ENCODE data around the gene FTO.

Gene FTO

GRCh38 chr16:53937161-53937880 is 233.4 kb downstream of the FTO start:
- no peak for DNase-seq (ENCODE audit: insufficient read length, low spot score)
- no peak for FAIRE-seq
- no peak for TF ChIP-seq POLR2A (IDR thresholded peaks at IDR 0.05; ENCODE audit: low read depth, low read length)

- TF ChIP-seq POLR2A (IDR thresholded peaks at IDR 0.05; ENCODE audit: low read depth, low read length), result no peak
- no peak for FAIRE-seq
- no peak for DNase-seq (ENCODE audit: insufficient read length, low spot score)
Observed at GRCh38 chr16:53944025-53944424, 240.1 kb downstream of the FTO start.

GRCh38 chr16:53945996-53946395 is 242.0 kb downstream of the FTO start:
- peak; percentile 4 for DNase-seq (ENCODE audit: insufficient read length, low spot score)
- no peak for TF ChIP-seq POLR2A (IDR thresholded peaks at IDR 0.05; ENCODE audit: low read depth, low read length)

GRCh38 chr16:53946746-53947386 is 242.9 kb downstream of the FTO start:
- TF ChIP-seq POLR2A (IDR thresholded peaks at IDR 0.05; ENCODE audit: low read depth, low read length), result no peak
- FAIRE-seq (no peak), DNase-seq (ENCODE audit: insufficient read length, low spot score) (no peak)

More at GRCh38 chr16:53945996-53946395, 242.0 kb downstream of the FTO start:
- no peak for FAIRE-seq

GRCh38 chr16:53947642-53948041 is 243.7 kb downstream of the FTO start:
- no peak for TF ChIP-seq POLR2A (IDR thresholded peaks at IDR 0.05; ENCODE audit: low read depth, low read length)
- FAIRE-seq, result no peak
- DNase-seq (ENCODE audit: insufficient read length, low spot score), result no peak

GRCh38 chr16:53948326-53948725 is 244.4 kb downstream of the FTO start:
- FAIRE-seq, result no peak
- TF ChIP-seq POLR2A (IDR thresholded peaks at IDR 0.05; ENCODE audit: low read depth, low read length), result no peak

GRCh38 chr16:53948734-53949430 is 244.9 kb downstream of the FTO start:
- DNase-seq (ENCODE audit: insufficient read length, low spot score) (no peak), FAIRE-seq (no peak)
- TF ChIP-seq POLR2A (IDR thresholded peaks at IDR 0.05; ENCODE audit: low read depth, low read length), result no peak

More at GRCh38 chr16:53948326-53948725, 244.4 kb downstream of the FTO start:
- DNase-seq (ENCODE audit: insufficient read length, low spot score), result no peak

GRCh38 chr16:53949715-53950410 is 245.9 kb downstream of the FTO start:
- no peak for TF ChIP-seq POLR2A (IDR thresholded peaks at IDR 0.05; ENCODE audit: low read depth, low read length)
- DNase-seq (ENCODE audit: insufficient read length, low spot score) (no peak), FAIRE-seq (no peak)

- no peak for TF ChIP-seq POLR2A (IDR thresholded peaks at IDR 0.05; ENCODE audit: low read depth, low read length)
- FAIRE-seq (no peak), DNase-seq (ENCODE audit: insufficient read length, low spot score) (no peak)
Observed at GRCh38 chr16:53950677-53951076, 246.7 kb downstream of the FTO start.

GRCh38 chr16:53952215-53953208 is 248.6 kb downstream of the FTO start:
- DNase-seq (ENCODE audit: insufficient read length, low spot score) (no peak), FAIRE-seq (no peak)
- TF ChIP-seq POLR2A (IDR thresholded peaks at IDR 0.05; ENCODE audit: low read depth, low read length), result no peak

- TF ChIP-seq POLR2A (IDR thresholded peaks at IDR 0.05; ENCODE audit: low read depth, low read length), result no peak
- DNase-seq (ENCODE audit: insufficient read length, low spot score), result no peak
- no peak for FAIRE-seq
Observed at GRCh38 chr16:53953336-53953735, 249.4 kb downstream of the FTO start.

- DNase-seq (ENCODE audit: insufficient read length, low spot score) (no peak), FAIRE-seq (no peak)
- TF ChIP-seq POLR2A (IDR thresholded peaks at IDR 0.05; ENCODE audit: low read depth, low read length), result no peak
Observed at GRCh38 chr16:53955221-53955875, 251.4 kb downstream of the FTO start.
